Measurements from ENCODE around the gene DDX24.

Gene DDX24

DNA sequence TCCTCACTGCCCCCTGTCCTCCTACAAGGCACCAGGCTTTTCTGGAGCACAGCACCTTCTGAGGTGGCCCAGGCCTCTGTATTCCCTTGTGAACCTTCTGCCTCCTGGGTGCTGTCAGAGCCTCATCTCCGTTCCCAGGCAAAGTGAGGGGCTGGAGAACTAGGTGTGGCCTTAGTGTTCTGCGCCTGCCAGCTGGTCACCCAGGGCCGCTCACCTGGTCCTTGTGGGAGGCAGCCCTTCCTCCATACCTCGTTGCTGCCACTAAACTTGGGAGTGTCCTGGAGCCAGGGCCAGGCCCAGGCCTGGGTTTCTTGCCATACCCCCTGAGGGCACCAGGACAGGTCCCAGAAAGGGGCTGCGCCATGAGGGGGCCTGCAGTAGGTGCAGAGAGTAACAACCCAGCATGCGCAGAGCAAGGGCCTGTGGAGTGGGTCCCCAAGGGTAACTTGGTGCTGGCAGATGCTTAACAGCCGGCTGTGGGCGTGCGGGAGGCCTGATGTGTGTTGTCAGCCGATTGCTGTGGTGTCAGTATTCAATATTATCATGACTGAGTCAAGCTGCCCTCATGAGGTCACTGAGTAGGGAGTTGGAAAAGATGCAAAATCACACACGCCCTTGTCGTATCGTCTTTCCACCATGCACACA lies 37.8 kb downstream of the DDX24 start:
- FAIRE-seq (no peak), DNase-seq (ENCODE audit: insufficient read length, low spot score) (no peak)
- TF ChIP-seq, protein P1, sequence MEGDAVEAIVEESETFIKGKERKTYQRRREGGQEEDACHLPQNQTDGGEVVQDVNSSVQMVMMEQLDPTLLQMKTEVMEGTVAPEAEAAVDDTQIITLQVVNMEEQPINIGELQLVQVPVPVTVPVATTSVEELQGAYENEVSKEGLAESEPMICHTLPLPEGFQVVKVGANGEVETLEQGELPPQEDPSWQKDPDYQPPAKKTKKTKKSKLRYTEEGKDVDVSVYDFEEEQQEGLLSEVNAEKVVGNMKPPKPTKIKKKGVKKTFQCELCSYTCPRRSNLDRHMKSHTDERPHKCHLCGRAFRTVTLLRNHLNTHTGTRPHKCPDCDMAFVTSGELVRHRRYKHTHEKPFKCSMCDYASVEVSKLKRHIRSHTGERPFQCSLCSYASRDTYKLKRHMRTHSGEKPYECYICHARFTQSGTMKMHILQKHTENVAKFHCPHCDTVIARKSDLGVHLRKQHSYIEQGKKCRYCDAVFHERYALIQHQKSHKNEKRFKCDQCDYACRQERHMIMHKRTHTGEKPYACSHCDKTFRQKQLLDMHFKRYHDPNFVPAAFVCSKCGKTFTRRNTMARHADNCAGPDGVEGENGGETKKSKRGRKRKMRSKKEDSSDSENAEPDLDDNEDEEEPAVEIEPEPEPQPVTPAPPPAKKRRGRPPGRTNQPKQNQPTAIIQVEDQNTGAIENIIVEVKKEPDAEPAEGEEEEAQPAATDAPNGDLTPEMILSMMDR (IDR thresholded peaks at IDR 0.05; ENCODE audit: insufficient read depth, missing control alignments), result no peak

DNA sequence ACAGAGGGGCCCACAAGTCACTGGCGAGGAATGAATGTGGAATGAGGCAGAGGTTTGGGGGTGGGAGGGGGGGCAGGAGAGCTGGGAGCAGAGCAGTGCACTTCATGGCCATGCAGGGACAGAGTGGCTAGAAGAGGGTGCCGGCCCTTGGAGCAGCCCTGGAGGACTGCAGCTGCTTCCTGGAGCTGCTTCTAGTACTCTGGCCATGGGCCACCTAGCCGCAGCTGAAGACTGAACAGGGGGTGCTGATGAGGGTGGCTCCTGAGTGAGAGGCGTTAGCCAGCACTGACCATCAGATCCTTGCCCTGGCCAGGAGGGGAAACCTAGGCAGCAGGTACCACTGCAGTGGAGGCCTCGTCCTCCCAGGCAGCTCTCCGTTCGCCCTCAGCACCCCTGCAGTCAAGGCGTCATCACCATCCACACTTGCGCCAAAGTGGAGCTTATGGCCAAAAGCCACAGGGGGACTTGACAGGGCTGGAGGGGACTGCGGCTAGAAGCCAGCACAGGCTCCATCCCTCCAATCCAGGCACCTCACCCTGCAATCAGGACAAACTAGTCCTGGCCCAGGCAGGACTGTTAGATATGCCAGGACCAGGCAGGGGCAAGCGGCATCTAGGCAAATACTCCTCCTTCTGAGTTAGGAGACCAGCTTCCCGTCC lies 38.4 kb downstream of the DDX24 start:
- DNase-seq (ENCODE audit: insufficient read length, low spot score) (no peak), FAIRE-seq (no peak)
- TF ChIP-seq, protein P1 (IDR thresholded peaks at IDR 0.05; ENCODE audit: insufficient read depth, missing control alignments), result no peak

DNA sequence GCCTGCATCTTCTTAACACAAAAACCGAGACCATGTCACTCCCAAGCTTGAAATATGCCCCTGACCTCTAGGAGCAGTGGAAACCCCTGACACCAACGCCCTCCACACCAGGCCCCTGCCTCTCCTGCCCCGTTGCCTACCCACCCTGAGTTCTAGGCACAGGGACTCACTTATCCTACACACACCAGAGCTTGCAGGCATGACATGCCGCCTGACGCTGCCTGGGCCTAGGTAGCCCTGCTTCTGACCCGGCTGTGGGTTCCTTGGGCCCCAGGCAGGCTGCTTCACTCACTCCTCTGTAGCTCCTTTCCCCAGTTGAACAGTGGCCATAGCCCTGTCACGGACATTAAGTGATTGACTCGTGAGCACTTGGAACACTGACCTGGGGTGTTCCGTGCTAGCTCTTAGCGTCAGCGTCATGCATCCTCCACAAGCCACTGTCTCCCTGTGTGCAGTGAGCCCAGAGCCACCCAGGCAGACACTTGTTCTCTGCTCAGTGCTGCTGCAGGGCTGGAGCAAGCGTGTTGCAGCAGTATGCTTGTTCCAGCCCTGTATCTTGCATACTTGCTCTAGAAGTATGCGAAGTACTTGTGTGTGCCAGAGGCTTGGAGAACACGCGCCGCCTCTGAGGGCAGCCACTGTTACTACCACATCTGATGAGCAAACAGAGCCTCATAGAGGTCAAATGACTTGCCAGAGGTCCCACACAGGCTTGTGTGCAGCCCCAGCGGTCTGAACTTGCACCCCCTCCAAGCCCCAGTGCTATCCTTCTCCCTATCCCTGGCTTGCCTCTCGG lies 39.3 kb downstream of the DDX24 start:
- TF ChIP-seq, protein P1 (IDR thresholded peaks at IDR 0.05; ENCODE audit: insufficient read depth, missing control alignments), result no peak
- no peak for DNase-seq (ENCODE audit: insufficient read length, low spot score)
- no peak for FAIRE-seq

DNA sequence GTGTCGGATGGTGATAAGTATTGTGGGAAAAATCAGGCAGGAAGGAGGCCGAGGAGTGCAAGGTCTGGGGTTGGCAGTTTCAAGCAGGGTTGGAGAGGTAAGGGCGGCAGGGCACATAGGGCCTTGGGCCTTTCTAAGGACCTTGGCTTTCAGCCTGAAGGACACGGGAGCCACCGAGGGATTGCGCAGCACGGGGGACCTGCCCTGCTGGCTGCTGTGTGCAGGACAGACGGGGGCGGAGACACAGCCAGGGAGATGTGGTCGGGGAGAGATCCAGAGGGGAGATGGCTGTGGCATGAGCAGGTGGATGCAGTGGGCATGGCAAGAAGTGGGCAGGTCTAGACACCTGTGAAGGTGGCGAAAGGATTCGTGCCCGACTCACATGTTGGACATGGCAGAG lies 40.2 kb downstream of the DDX24 start:
- FAIRE-seq, result no peak
- TF ChIP-seq, protein P1 (IDR thresholded peaks at IDR 0.05; ENCODE audit: insufficient read depth, missing control alignments), result no peak

DNA sequence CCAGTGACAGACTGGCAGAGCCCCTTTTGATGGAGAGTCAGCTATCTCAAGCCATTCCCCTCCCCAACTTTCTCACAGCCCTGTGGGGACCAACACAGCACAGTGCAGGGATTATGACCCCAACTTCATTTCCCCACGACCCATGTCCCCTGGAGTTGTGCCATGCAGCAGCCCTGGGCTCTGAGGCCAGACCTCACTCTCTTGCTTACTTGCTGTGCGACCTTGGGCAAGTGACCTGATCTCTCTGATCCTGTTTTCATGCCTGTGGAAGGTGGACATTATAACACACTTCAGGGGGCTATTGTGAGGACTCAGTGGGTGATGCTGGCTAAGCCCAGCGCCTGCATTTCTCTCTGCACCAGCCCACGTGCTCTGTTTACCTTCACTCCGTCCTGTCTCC lies 40.8 kb downstream of the DDX24 start:
- no peak for FAIRE-seq
- DNase-seq (ENCODE audit: insufficient read length, low spot score), result no peak
- TF ChIP-seq, protein P1 (IDR thresholded peaks at IDR 0.05; ENCODE audit: insufficient read depth, missing control alignments), result no peak

More for the DNA sequence above, 40.2 kb downstream of the DDX24 start:
- no peak for DNase-seq (ENCODE audit: insufficient read length, low spot score)

DNA sequence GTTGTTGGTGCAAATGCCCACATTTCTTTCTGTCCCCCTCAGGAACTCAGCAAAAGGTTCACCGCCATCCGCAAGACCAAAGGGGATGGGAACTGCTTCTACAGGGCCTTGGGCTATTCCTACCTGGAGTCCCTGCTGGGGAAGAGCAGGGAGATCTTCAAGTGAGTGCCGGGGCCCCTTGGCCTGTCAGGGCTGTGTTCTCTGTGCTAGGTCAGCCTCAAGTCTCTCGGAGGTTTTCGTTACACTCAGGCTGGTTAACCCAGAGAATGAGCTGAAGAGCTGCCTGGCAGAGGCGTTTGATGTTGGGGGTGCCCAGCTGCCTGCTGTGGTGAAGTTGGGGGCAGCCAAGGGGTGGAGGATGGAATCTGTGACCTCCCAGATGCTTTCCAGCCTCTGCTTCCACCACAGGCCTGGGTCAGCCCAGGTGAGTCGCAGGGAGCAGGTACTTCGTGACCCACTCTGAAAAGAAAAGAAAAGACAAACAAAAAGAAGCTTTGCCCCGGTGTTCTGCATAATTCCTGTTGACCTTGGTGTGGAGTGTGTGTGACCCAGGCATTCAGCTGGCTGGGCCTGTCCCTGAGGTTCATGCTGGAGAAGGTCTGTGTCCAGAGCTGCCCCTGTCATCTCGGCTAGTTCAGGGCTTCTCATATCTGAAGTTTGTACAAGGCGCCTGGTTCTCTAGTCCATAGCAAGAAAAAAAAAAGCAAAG lies 41.9 kb downstream of the DDX24 start:
- TF ChIP-seq, protein P1 (IDR thresholded peaks at IDR 0.05; ENCODE audit: insufficient read depth, missing control alignments), result no peak
- no peak for FAIRE-seq

More for the DNA sequence above, 41.9 kb downstream of the DDX24 start:
- no peak for DNase-seq (ENCODE audit: insufficient read length, low spot score)
